A549 (cell line): ENCODE data around the gene AUTS2. TPM values are rescaled to one million over a fixed set of nuclear protein-coding genes. Genes with fewer than 3 reads are reported as not detected.

ENCODE experiments used
- ATAC-seq, 2 experiments: fragments of 200-7000 bp in 1 of 2; fragments of >200 bp in 1 of 2; cut with Nextera tagmentation in 1 of 2; cut with Tn5 transposase in 1 of 2; 3 replicates each; pipeline versions ENCODE4 v1.8.0 to v1.9.1; 2018 to 2020; ENCODE audit warnings: mild to moderate bottlenecking in 1 of 2, moderate library complexity in 1 of 2
- CTCF ChIA-PET: fragments of 300-600 bp; sonication (Branson Sonifier 250); formaldehyde crosslinking; extraction: SDS; loops from one replicate; lab custom pipeline; 2021; ENCODE audit warnings: antibody characterized with exemption, inconsistent platforms; lab: Yijun Ruan, JAX
- POLR2A ChIA-PET: fragments of 350-600 bp; formaldehyde crosslinking; extraction: SDS; loops from one replicate; lab custom pipeline; 2021; ENCODE audit warnings: antibody characterized with exemption, inconsistent platforms; lab: Yijun Ruan, JAX
- DNase-seq, 2 experiments: peaks; one replicate each; pipeline versions ENCODE4 v3.0.0 to v3.0.0-alpha.2; 2011 to 2016; ENCODE audit warnings: low read depth in 1 of 2, low spot score in 1 of 2
- FAIRE-seq: peaks from 2 replicates; lab custom pipeline; 2011; peaks lifted over from hg19 to GRCh38; lab: Jason Lieb, UNC
- H3K27ac ChIP-seq, 2 experiments: fragments of >200 bp; sonication (Bioruptor Twin); formaldehyde crosslinking; 3 replicates each; pipeline ENCODE4 v1.5.1; 2016 to 2017
- H3K4me1 ChIP-seq: fragments of >200 bp; sonication (Bioruptor Twin); formaldehyde crosslinking; 3 replicates; pipeline ENCODE4 v1.6.1; 2016
- H3K4me2 ChIP-seq: fragments of >200 bp; sonication (Bioruptor Twin); formaldehyde crosslinking; 3 replicates; pipeline ENCODE4 v1.6.1; 2016
- H3K4me3 ChIP-seq: fragments of >200 bp; sonication (Bioruptor Twin); formaldehyde crosslinking; 3 replicates; pipeline ENCODE4 v1.5.1; 2016
- H3K9me3 ChIP-seq: fragments of >200 bp; sonication (Bioruptor Twin); formaldehyde crosslinking; 3 replicates; pipeline ENCODE4 v1.6.1; 2016
- BCL3 ChIP-seq: fragments of >200 bp; sonication (Bioruptor Twin); formaldehyde crosslinking; IDR thresholded peaks from 3 replicates; pipeline ENCODE4 v1.6.1; 2016
- E2F6 ChIP-seq: IDR thresholded peaks from 2 replicates; pipeline ENCODE4 v1.6.1; 2012; ENCODE audit warnings: low read depth, borderline replicate concordance
- EHF ChIP-seq: fragments of 250-450 bp; sonication (Bioruptor Pico); IDR thresholded peaks from 2 replicates; pipeline ENCODE4 v1.5.0; 2020; ENCODE audit warnings: mild to moderate bottlenecking
- FOSB ChIP-seq: fragments of 250-450 bp; sonication (Bioruptor Pico); IDR thresholded peaks from 2 replicates; pipeline ENCODE4 v1.5.0; 2020; ENCODE audit warnings: mild to moderate bottlenecking, moderate library complexity
- FOSL2 ChIP-seq, 2 experiments: fragments of 450-650 bp in 1 of 2; fragments of >200 bp in 1 of 2; sonication (Bioruptor Twin) in 1 of 2; formaldehyde crosslinking; IDR thresholded peaks; 2 replicates each; pipeline versions ENCODE4 v1.5.0 to v1.6.1; 2016 to 2020; ENCODE audit warnings: mild to moderate bottlenecking in 1 of 2, moderate library complexity in 1 of 2
- FOXS1 ChIP-seq: fragments of 250-450 bp; sonication (Bioruptor Pico); IDR thresholded peaks from 2 replicates; pipeline ENCODE4 v1.5.0; 2020; ENCODE audit warnings: mild to moderate bottlenecking, moderate library complexity
- GATA3 ChIP-seq: IDR thresholded peaks from 2 replicates; pipeline ENCODE4 v1.6.1; 2012; ENCODE audit warnings: borderline replicate concordance
- HES2 ChIP-seq: fragments of >200 bp; sonication (Bioruptor Twin); formaldehyde crosslinking; IDR thresholded peaks from 2 replicates; pipeline ENCODE4 v1.6.1; 2016
- HOXA7 ChIP-seq: fragments of 250-450 bp; sonication (Bioruptor Pico); IDR thresholded peaks from 2 replicates; pipeline ENCODE4 v1.5.0; 2020; ENCODE audit warnings: mild to moderate bottlenecking, moderate library complexity
- HOXB13 ChIP-seq: fragments of 250-450 bp; sonication (Bioruptor Pico); IDR thresholded peaks from 2 replicates; pipeline ENCODE4 v1.5.0; 2020; ENCODE audit warnings: low read depth, mild to moderate bottlenecking, moderate library complexity
- JUNB ChIP-seq: fragments of >200 bp; sonication (Bioruptor Twin); formaldehyde crosslinking; IDR thresholded peaks from 2 replicates; pipeline ENCODE4 v1.6.1; 2016
- KDM5A ChIP-seq: fragments of 200-600 bp; sonication (generic); IDR thresholded peaks from 2 replicates; pipeline ENCODE4 v1.6.1; 2016; ENCODE audit warnings: antibody characterized with exemption, mild to moderate bottlenecking
- MAX ChIP-seq: IDR thresholded peaks from 2 replicates; pipeline ENCODE4 v1.6.1; 2012
- MAZ ChIP-seq: fragments of 150-350 bp; IDR thresholded peaks from 2 replicates; pipeline ENCODE4 v1.6.1; 2014; ENCODE audit warnings: antibody characterized with exemption, low read depth, low read length, borderline replicate concordance
- NFE2L2 ChIP-seq: fragments of 150-350 bp; conservative IDR thresholded peaks from 2 replicates; pipeline ENCODE4 v1.6.1; 2014; ENCODE audit warnings: low read length
- NR3C1 ChIP-seq: fragments of >200 bp; sonication (Bioruptor Twin); formaldehyde crosslinking; IDR thresholded peaks from 3 replicates; pipeline ENCODE4 v1.6.1; 2017
- PBX3 ChIP-seq: IDR thresholded peaks from 2 replicates; pipeline ENCODE4 v1.6.1; 2012
- PHF8 ChIP-seq: fragments of 200-600 bp; sonication (generic); IDR thresholded peaks from 2 replicates; pipeline ENCODE4 v1.6.1; 2016; ENCODE audit warnings: low read depth, mild to moderate bottlenecking, antibody characterized with exemption, moderate library complexity, borderline replicate concordance
- POLR2A ChIP-seq: IDR thresholded peaks from 2 replicates; pipeline ENCODE4 v1.6.1; 2012; ENCODE audit warnings: mild to moderate bottlenecking, low read length
- SMC3 ChIP-seq: fragments of >200 bp; sonication (Bioruptor Twin); formaldehyde crosslinking; IDR thresholded peaks from 3 replicates; pipeline ENCODE4 v1.6.1; 2018; ENCODE audit warnings: inconsistent platforms
- USF2 ChIP-seq: fragments of 450-650 bp; IDR thresholded peaks from 2 replicates; pipeline ENCODE4 v1.6.1; 2014; ENCODE audit warnings: antibody characterized with exemption
- ZC3H11A ChIP-seq: fragments of 450-650 bp; IDR thresholded peaks from 2 replicates; pipeline ENCODE4 v1.6.1; 2014; ENCODE audit warnings: antibody characterized with exemption, mild to moderate bottlenecking
- ZNF302 ChIP-seq: fragments of 250-450 bp; sonication (Bioruptor Pico); IDR thresholded peaks from 2 replicates; pipeline ENCODE4 v1.9.0; 2021; ENCODE audit warnings: inconsistent platforms, mild to moderate bottlenecking, moderate library complexity
- WGBS: methylation state at CpG from one replicate; pipeline ENCODE4 v1.1.6; 2017; ENCODE audit errors: missing lambda C conversion rate; 5-methylcytosine and 5-hydroxymethylcytosine counted together
- polyA plus RNA-seq, 4 experiments: library from polyadenylated mRNA; depleted of rRNA in 3 of 4; stranded (reverse); fragments of >200 nt; fragmentation: RNase III in 1 of 4; extraction: RNeasy Plus Mini Kit Qiagen cat#74134 plus additional on column Dnase treatment in 1 of 4; gene quantifications; 2 replicates in 3 of 4; 3 replicates in 1 of 4; pipeline ENCODE4 v1.2.3, GENCODE V29; 2011 to 2017

The AUTS2 gene
- polyA plus RNA-seq, 2 of the 4 experiments (the other 2 are of a cell fraction), result 1.6 to 3.6 TPM

- WGBS, result 74% methylated on average over 3 of the region's 4 CpGs
- Histone ChIP-seq H3K4me1 (peaks cover 4% of the 10 kb centered on the region; the same call in 1 of the 3 replicates), H3K4me2 (no peak overlapping the region), H3K9me3 (no peaks in the 10 kb centered on the region), H3K4me3 (no peak overlapping the region), H3K27ac (no peak overlapping the region)
- FAIRE-seq (no peak), ATAC-seq (no peak), DNase-seq (no peak)
- CTCF ChIA-PET, result no interaction called here
- no peak for TF ChIP-seq POLR2A
- TF ChIP-seq HOXB13 (CRISPR knock-in tag), result no peak
- POLR2A ChIA-PET, result no interaction called here
Measured at GRCh38 chr7:69682518-69682917, 84.2 kb downstream of the AUTS2 start.

- no peak overlapping the region for H3K27ac ChIP-seq
- no peaks in the 10 kb centered on the region for H3K9me3 ChIP-seq
- CTCF ChIA-PET, result no interaction called here
- 66% methylated on average over 8 of the region's 8 CpGs for WGBS
- H3K4me1 ChIP-seq, result peaks cover 4% of the 10 kb centered on the region; the same call in 1 of the 3 replicates
- no peak overlapping the region for H3K4me2 ChIP-seq
- H3K4me3 ChIP-seq, result no peak overlapping the region
- no peak for ATAC-seq
- no peak for FAIRE-seq
- TF ChIP-seq GATA3 (no peak), HES2 (no peak), NR3C1 (no peak), PBX3 (no peak), FOXS1 (no peak), ZNF302 (CRISPR knock-in tag) (no peak)
- DNase-seq, result no peak
- POLR2A ChIA-PET, result no interaction called here
Measured at GRCh38 chr7:69683002-69683401, 84.7 kb downstream of the AUTS2 start.

- H3K9me3 ChIP-seq, result no peaks in the 10 kb centered on the region
- ChIA-PET CTCF (interaction anchor here (0.8 kb wide), 1 partner anchor 9 kb away, joined by 3 read pairs; no protein-coding TSS in a partner anchor), POLR2A (no interaction called here)
- DNase-seq, result no peak
- no peak overlapping the region for H3K4me3 ChIP-seq
- no peak overlapping the region for H3K4me2 ChIP-seq
- no peak for FAIRE-seq
- WGBS, result 64% methylated on average over 8 of the region's 8 CpGs
- no peak for ATAC-seq
- TF ChIP-seq SMC3, result no peak
- no peak for TF ChIP-seq EHF (CRISPR knock-in tag)
- TF ChIP-seq USF2, result no peak
- no peak for TF ChIP-seq FOXS1
- TF ChIP-seq BCL3, result no peak
- TF ChIP-seq NFE2L2, result no peak
- TF ChIP-seq E2F6, result no peak
- no peak for TF ChIP-seq GATA3
- TF ChIP-seq MAZ, result no peak
- no peak for TF ChIP-seq PHF8
- no peak for TF ChIP-seq JUNB
- no peak for TF ChIP-seq MAX
- no peak for TF ChIP-seq HOXA7 (CRISPR knock-in tag)
- TF ChIP-seq ZC3H11A, result no peak
- no peak for TF ChIP-seq KDM5A
- no peak for TF ChIP-seq FOSL2 (IDR thresholded peaks at IDR 0.05)
- TF ChIP-seq FOSL2 (CRISPR knock-in tag; IDR thresholded peaks at IDR 0.05), result no peak
- TF ChIP-seq FOSB (CRISPR knock-in tag), result no peak
- H3K27ac ChIP-seq, result no peak overlapping the region
- H3K4me1 ChIP-seq, result peaks cover 4% of the 10 kb centered on the region; the same call in 1 of the 3 replicates
Measured at GRCh38 chr7:69684369-69685292, 86.4 kb downstream of the AUTS2 start.
